T-helper 2 cell treated with Interferon-gamma antibody and Interleukin-4, amounts not matched to agents 100 ng/mL and 5 ng/mL, for 36 hours (primary cell): ENCODE results near the gene OR1K1. TPM values are rescaled to one million over a fixed set of nuclear protein-coding genes. Genes with fewer than 3 reads are reported as not detected.
"Not testable (repeated sequence)": the region's sequence is repeated elsewhere in the genome, so short reads cannot be mapped to it uniquely, and the experiment has no call there.

Source experiments
- intact Hi-C: fragments of 100-400 bp; cut with micrococcal nuclease; formaldehyde crosslinking; loops from one replicate; pipeline ENCODE4 v1.15.1; 2023
- total RNA-seq: library from RNA; stranded (reverse); gene quantifications from 2 replicates; pipeline ENCODE4 v1.2.3, GENCODE V29; 2022

OR1K1 gene, protein sequence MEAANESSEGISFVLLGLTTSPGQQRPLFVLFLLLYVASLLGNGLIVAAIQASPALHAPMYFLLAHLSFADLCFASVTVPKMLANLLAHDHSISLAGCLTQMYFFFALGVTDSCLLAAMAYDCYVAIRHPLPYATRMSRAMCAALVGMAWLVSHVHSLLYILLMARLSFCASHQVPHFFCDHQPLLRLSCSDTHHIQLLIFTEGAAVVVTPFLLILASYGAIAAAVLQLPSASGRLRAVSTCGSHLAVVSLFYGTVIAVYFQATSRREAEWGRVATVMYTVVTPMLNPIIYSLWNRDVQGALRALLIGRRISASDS
- total RNA-seq = not detected in 2 replicates

DNA sequence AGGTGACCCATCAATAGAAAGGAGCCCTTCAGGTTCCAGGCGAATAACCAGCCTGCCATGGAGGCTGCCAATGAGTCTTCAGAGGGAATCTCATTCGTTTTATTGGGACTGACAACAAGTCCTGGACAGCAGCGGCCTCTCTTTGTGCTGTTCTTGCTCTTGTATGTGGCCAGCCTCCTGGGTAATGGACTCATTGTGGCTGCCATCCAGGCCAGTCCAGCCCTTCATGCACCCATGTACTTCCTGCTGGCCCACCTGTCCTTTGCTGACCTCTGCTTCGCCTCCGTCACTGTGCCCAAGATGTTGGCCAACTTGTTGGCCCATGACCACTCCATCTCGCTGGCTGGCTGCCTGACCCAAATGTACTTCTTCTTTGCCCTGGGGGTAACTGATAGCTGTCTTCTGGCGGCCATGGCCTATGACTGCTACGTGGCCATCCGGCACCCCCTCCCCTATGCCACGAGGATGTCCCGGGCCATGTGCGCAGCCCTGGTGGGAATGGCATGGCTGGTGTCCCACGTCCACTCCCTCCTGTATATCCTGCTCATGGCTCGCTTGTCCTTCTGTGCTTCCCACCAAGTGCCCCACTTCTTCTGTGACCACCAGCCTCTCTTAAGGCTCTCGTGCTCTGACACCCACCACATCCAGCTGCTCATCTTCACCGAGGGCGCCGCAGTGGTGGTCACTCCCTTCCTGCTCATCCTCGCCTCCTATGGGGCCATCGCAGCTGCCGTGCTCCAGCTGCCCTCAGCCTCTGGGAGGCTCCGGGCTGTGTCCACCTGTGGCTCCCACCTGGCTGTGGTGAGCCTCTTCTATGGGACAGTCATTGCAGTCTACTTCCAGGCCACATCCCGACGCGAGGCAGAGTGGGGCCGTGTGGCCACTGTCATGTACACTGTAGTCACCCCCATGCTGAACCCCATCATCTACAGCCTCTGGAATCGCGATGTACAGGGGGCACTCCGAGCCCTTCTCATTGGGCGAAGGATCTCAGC is at the start of gene OR1K1:
Gene OR1K1 (plus strand): TSS at position 58 of the 995 bp plus-strand sequence. CDS start 0 bp downstream, at position 58.
- intact Hi-C loops = no loop called here

DNA sequence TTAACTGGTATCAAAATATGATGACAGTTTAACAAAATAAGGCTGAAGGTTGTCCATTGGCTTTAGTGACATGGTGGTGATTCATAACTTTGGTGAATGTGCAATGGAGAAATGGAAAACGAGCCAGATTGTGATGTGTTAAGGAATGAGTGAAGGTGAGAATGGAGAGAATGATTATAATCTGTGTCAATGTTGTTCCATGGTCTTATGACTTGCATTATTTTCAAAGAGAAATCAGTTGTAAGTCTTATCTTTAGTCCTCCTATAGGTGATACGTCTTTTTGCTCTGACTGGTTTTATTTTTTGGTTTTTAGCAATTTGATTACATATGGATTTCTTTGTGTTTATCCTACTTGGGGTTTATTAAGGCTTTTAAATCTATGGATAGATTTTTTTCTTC is 45.1 kb upstream of the OR1K1 start:
- intact Hi-C loops = no loop called here

DNA sequence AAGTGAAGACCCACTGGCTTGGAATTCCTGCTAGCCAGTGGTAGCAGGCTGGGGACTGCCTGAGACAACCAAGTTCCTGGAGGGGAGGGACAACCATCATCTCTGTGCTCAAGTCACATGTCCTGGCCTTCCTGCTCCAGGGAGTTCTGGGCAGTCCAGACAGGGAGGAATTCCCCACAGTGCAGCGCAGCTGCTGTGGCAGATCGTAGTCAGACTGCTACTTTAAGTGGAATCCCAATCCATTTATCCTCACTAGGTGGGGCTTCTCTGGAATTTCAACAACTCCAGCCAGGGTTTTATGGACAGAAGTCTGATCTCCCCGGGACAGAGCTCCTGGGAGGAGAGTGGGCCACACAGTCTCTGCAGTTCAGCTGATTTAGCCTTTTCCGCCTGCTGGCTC is 32.1 kb upstream of the OR1K1 start:
- intact Hi-C loops = no loop called here

DNA sequence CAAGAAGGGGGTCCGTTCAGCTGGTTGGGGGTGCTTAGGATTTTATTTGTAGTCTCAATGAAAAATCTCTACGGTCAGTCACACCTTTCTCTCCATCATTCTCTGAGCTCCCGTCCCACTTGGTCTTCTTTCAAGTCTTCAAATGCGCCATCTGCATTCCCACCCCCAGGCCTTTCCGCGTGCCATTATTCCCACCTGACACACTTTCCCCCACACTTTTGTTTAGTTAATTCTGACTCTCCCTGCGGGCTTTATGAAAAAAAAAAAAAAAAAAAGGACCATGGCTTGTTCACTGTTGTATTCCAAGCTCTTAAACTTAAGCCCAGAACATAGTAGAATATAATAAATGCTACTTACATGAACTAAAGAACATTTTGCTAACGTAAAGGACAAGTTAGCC is 22.9 kb upstream of the OR1K1 start:
- intact Hi-C loops = no loop called here

DNA sequence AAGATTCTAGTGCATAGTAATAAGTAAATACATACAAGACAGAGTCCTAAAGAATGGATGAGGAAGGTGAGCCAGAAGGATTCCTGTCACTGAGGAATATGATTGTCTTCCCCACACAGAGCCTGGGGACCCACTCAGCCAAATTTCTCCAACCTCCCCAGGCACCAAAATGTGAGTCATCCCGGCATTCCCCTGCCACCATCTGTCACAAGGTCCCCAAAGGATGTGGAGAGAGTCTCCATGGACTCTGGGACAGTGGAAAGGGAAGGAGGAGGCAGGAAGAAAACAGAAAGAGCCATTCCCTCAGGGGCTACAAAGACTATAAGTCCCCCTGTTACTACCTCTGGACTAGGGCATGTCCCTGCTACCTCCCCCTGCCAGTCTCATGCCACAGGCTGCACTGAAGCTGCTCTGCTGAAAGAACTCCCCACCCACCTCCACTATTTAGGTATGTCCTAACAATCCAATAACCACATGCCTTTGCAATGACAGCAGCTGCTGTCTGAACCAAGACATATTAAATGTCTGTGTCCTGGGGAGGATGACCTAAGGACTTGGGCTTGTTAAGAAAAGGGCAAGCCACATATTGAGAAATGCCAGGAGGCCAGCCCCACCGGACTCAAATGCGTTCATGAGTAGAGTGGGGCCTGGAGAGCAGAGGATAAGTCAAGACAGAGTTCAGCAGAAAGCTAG is 21.8 kb upstream of the OR1K1 start:
- intact Hi-C loops = no loop called here

DNA sequence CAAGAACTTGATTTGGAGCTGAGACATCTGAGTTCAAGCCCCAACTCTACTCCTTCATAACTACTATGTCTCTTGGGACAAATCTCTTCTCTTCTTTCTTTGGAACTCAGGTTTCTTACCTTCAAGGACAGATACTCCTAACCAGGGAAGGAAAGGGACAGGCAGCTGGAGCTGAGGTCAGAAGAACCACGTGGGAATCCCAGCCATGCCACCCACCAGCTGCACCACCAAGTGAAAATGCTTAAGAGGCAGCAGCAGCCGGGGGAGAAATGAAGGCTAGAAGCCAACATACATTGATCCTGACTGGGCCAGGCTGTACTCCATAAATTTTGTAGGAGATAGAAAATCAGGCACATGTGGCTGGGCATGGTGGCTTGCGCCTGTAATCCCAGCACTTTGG is 20.7 kb upstream of the OR1K1 start:
- intact Hi-C loops = no loop called here

DNA sequence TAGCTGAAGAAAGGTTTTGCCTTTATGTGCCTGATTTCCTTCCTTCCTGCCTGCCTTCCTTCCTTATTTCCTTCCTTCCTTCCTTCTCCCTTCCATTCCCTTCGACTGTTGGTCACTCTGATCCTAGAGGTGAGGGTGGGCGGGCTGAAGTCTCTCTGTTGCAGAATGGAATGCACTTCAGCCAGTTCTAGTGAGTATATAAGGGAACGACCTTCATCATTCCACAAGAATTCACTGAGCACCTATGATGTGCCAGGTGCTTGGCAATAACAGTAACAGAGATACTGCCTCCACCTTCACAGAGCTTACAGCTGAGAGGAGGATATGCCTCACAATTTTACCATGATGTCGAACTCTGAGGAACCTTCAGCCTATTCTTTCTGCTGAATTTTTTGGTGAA is 19.9 kb upstream of the OR1K1 start:
- intact Hi-C loops = no loop called here

DNA sequence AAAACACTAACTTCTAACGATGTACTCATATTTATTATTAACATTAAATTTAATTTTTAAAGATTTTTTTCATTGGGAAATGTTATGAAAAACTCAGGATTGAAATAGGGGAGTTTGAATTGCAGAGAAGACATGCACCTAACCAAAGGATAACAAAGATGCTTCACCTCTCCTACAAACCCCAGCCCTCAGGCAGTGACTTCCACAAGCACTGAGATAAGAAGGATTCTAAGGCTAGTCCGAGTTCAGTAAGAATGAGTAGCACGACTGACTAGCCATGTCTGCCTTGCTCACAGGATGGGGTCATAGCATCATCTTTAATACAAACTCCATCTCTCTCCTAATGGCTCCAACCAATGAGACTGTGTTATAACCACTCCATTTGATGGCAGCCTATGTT is 18.3 kb upstream of the OR1K1 start:
- intact Hi-C loops = no loop called here

DNA sequence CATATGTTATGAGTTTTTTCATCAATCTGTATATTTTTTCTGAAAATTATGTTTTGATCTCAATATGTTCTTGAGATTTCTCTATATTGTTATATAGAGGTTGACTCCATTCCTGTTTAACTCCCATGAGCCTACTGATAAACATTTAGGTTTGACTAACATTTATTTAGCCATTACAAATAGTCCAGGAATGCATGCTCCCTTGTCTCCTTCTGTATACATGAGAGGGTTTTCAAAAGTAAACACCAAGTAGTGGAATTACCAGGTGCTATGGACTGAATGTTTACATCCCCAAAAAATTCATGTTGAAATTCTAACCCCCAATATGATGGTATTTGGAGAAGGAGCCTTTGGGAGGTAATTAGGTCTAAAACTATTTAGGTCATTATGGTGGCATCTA is 14.7 kb upstream of the OR1K1 start:
- intact Hi-C loops = no loop called here

DNA sequence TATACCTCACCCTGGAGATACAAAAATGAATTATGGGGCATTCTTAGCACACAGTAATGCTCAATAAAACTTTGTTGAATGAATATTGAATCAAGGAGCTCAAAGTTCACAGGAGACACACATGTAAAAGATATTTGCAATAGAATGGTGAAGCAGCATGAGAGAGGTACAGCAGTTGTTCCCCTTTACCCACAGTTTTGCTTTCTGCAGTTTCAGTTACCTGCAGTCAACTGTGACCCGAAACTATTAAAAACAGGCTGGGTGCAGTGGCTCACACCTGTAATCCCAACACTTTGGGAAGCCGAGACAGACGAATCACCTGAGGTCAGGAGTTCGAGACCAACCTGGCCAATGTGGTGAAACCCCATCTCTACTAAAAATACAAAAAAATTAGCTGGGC is 13.6 kb upstream of the OR1K1 start:
- intact Hi-C loops = no loop called here

DNA sequence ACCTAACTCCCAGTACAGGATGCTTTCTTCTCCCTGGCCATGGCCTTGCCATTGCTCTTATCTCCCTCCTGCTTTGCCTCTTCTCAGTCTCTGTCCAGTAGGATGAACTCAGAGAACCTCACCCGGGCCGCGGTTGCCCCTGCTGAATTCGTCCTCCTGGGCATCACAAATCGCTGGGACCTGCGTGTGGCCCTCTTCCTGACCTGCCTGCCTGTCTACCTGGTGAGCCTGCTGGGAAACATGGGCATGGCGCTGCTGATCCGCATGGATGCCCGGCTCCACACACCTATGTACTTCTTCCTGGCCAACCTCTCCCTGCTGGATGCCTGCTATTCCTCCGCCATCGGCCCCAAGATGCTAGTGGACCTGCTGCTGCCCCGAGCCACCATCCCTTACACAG is 11.1 kb upstream of the OR1K1 start, which contains the start of gene OR5C1:
Gene OR5C1 (plus strand): TSS at position 103 of the 400 bp plus-strand sequence. CDS start 0 bp downstream, at position 103.
- intact Hi-C loops = no loop called here

DNA sequence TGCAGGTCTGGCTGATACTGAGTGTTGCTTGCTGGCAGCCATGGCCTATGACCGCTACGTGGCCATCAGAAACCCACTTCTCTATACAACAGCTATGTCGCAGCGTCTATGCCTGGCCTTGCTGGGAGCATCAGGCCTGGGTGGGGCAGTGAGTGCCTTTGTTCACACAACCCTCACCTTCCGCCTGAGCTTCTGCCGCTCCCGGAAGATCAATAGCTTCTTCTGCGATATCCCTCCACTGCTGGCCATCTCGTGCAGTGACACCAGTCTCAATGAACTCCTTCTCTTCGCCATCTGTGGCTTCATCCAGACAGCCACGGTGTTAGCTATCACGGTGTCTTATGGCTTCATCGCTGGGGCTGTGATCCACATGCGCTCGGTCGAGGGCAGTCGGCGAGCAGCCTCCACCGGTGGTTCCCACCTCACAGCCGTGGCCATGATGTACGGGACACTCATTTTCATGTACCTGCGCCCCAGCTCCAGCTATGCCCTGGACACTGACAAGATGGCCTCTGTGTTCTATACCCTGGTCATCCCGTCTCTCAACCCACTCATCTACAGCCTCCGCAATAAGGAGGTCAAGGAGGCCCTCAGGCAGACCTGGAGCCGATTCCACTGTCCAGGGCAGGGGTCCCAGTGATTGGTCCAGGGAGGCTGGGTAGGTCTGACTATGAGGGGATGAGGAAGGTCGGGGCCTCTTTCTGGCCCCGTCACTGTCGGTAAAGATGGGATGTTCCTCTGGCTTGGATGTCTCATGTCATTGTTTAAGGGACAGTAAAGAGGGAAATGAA is 10.5 kb upstream of the OR1K1 start:
- intact Hi-C loops = no loop called here

DNA sequence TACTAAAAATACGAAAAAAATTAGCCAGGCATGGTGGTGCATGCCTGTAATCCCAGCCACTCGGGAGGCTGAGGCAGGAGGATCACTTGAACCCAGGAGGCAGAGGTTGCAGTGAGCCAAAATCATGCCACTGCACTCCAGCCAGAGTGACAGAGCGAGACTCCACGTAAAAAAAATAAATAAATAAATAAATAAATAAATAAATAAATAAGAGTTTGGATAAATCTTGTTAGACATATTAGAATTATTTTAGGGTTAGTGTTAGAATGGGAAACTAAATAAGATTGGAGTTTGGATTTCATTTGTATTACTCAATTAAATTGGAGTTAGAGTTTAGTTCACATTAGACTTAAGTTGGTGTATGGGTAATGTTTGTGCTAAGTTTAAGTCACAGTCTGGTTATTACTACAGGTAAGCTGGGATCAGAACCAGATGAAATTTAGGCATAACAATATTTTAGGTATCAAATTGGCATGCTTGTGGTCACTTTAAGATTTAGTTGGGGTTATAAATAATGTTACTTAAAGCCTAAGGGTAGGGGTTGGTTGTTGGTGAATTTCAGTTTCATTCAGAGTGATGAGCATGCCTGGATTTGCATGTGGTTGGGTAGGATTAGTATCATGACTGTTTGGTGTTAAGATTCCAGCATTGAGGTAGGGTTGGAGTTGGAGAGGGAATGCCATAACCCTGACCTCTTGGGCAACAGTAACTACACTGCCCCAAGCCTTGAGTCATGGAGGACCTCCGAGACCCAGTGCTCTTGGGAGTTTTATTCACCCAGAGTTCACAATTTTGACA is 7.9 kb upstream of the OR1K1 start:
- intact Hi-C loops = no loop called here

DNA sequence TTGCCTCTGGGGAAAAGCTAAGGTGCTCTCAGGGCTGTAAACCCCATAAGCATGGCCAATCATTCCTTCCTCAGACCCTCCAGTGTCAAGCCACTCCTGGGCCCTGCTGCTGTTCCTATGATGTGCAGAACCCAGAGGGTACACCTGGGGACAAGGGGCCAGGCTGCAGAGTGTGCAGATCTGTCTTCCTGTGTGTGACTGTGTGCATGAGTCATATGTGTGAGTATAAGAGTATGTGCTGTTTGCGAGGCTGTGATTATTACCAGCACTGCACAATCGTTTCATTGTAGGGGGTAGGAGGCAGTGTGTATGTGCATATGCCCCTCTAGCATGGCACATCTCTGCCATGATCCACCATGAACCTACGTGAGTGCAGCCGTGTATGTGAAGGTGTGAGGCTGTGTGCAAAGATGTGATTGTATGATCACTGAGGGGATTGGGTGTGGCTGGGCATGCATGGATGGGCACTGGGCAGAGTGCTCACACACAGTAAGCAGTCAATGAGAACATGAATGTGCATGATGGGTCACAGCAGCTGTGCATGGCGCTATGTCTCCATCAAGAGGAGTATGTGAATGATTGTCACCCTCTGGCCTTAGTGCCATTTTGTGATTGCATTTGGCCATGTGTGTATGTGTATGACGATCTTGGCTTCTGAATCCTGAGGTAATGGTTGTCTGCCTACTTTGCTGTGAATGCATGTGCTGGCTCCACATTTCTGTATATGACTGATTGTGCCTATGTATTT is 2.4 kb upstream of the OR1K1 start:
- intact Hi-C loops = no loop called here

DNA sequence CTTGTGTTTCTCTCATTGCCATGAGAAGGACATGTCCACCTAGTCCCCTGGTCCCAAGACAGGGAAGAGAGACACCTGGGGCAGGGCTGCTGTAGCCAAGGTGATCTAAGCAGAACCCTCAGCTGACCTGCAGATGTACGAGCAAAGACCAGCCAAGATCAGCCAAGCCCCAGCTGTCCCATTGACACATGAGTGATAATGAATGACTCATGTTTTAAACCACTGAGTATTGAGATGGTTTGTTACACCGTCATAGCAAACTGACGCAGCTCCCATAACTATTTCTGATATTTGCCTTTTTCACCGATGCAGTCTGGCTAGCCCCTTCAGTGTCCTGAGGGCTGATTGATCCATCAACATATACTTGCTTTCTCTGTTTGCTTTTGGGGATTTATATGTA is 6.7 kb downstream of the OR1K1 start:
- intact Hi-C loops = no loop called here

DNA sequence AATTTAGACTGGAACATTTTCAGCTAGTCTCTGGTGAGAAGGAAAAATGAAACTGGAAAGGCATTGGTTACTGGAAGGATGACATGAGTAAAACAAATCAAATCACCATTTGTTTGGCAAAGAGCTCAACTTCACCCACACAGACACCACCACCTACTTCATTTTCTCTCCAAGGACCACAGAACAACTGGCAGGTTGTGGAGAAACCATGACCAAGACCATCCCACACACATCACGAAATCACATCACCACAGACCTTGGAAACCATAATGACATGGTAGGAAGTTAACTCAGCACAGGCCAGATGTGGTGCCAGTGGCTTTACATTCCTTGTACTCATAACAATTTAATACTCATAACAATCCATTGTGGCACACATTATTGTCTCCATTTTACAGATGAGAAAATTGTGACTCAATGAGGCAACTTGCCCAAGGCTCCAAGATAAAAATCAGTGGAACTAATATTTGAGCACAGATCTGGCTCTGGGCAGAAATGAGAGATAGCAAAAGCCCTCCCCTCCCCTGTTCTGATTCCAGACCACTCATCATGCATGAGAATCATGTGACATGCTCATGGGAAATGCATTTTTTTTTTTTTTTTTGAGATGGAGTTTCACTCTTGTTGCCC is 7.5 kb downstream of the OR1K1 start:
- intact Hi-C loops = no loop called here

DNA sequence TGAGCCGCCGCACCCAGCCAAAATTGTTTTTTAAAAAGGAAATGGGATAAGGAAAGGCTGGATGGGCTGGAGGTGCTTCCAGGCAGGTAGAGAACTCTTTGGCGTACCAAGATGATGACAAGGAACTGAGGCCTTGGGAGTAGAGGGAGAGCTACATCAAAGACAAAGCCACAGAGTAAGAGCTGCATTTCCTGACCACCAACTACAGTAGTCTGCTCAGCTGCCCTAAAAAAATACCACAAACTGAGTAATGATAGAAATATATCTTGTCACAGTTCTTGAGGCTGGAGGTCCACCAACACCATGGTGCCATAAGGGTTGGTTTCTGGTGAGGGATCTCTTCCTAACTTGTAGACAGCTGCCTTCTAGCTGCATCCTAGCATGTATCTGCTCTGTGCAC is 8.2 kb downstream of the OR1K1 start:
- intact Hi-C loops = no loop called here

DNA sequence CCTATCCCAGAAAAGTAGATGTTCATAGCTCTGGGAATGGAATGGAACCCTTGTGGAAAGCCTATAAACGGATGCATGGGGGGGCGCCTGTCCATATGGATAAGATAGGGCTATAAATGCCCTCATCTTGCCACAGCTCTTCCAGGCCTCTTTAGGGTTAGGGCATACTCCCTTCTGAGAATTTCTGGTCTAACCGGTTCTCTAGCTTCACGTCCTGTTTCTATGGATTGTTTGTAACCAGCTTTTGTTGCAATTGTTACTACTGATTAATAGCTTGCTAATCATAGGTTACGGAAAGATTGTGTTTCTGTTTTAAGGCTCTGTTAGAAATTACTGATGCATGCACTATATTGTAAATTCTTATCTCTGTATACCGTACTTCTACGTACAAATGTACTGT is 9.3 kb downstream of the OR1K1 start:
- intact Hi-C loops = not testable (repeated sequence)
